Neural progenitor cell (in vitro differentiated cells): ENCODE measurements around the gene RTL10. TPM values are rescaled to one million over a fixed set of nuclear protein-coding genes. Genes with fewer than 3 reads are reported as not detected.

Experiments
- DNase-seq: peaks from one replicate; pipeline ENCODE4 v3.0.0-alpha.2; 2016; ENCODE audit warnings: low spot score
- H2AFZ ChIP-seq: fragments of 200-600 bp; sonication (generic); replicated peaks from 2 replicates; pipeline ENCODE4 v1.6.1; 2016; ENCODE audit warnings: antibody characterized with exemption
- H3F3A ChIP-seq: fragments of 200-600 bp; sonication (generic); 2 replicates; pipeline ENCODE4 v1.6.1; 2016; ENCODE audit warnings: antibody characterized with exemption, low read depth
- H3K27ac ChIP-seq: fragments of 200-600 bp; sonication (generic); 2 replicates; pipeline ENCODE4 v1.5.1; 2016; ENCODE audit warnings: mild to moderate bottlenecking
- H3K27me3 ChIP-seq: fragments of 200-600 bp; sonication (generic); 2 replicates; pipeline ENCODE4 v1.6.1; 2016; ENCODE audit warnings: mild to moderate bottlenecking, moderate library complexity
- H3K36me3 ChIP-seq: fragments of 200-600 bp; sonication (generic); 2 replicates; pipeline ENCODE4 v1.5.1; 2016
- H3K4me1 ChIP-seq: fragments of 200-600 bp; sonication (generic); 2 replicates; pipeline ENCODE4 v1.6.1; 2016; ENCODE audit warnings: mixed run types
- H3K4me2 ChIP-seq: fragments of 200-600 bp; sonication (generic); 2 replicates; pipeline ENCODE4 v1.6.1; 2016
- H3K4me3 ChIP-seq: fragments of 200-600 bp; sonication (generic); 2 replicates; pipeline ENCODE4 v1.5.1; 2016
- H3K79me2 ChIP-seq: fragments of 200-600 bp; sonication (generic); 2 replicates; pipeline ENCODE4 v1.6.1; 2016; ENCODE audit warnings: low read depth
- H3K9ac ChIP-seq: fragments of 200-600 bp; sonication (generic); 2 replicates; pipeline ENCODE4 v1.6.1; 2016
- H3K9me3 ChIP-seq: fragments of 200-600 bp; sonication (generic); 2 replicates; pipeline ENCODE4 v1.5.1; 2016; ENCODE audit warnings: low read depth
- H4K20me1 ChIP-seq: fragments of 200-600 bp; sonication (generic); 2 replicates; pipeline ENCODE4 v1.6.1; 2016; ENCODE audit warnings: low read depth
- H3K27ac Mint-ChIP-seq: 3 replicates; pipeline ENCODE4 v1.8.0; 2021; ENCODE audit warnings: mixed read lengths
- H3K27me3 Mint-ChIP-seq: 2 replicates; pipeline ENCODE4 v1.8.0; 2022; ENCODE audit warnings: low read depth, mild to moderate bottlenecking, inconsistent platforms, moderate library complexity, mixed read lengths; ENCODE audit not compliant: insufficient read depth
- H3K36me3 Mint-ChIP-seq: 3 replicates; pipeline ENCODE4 v1.8.0; 2021; ENCODE audit warnings: mixed read lengths
- H3K4me1 Mint-ChIP-seq: 3 replicates; pipeline ENCODE4 v1.8.0; 2021; ENCODE audit warnings: mixed read lengths
- H3K4me3 Mint-ChIP-seq: 3 replicates; pipeline ENCODE4 v1.8.0; 2021; ENCODE audit warnings: mild to moderate bottlenecking, moderate library complexity, mixed read lengths
- H3K9me3 Mint-ChIP-seq: 3 replicates; pipeline ENCODE4 v1.8.0; 2020; ENCODE audit warnings: mixed read lengths
- CTCF ChIP-seq: fragments of 200-600 bp; sonication (generic); IDR thresholded peaks from 2 replicates; pipeline ENCODE4 v1.5.1; 2017; ENCODE audit warnings: antibody characterized with exemption, mild to moderate bottlenecking
- EZH2 ChIP-seq: fragments of 200-600 bp; sonication (generic); IDR thresholded peaks from 2 replicates; pipeline ENCODE4 v1.6.1; 2017; ENCODE audit warnings: antibody characterized with exemption, mild to moderate bottlenecking, moderate library complexity
- EZH2phosphoT487 ChIP-seq: fragments of 200-600 bp; sonication (generic); IDR thresholded peaks from 2 replicates; pipeline ENCODE4 v1.6.1; 2017; ENCODE audit warnings: antibody characterized with exemption
- total RNA-seq: library from RNA; depleted of rRNA; stranded (reverse); fragments of >200 nt; gene quantifications from 2 replicates; pipeline ENCODE4 v1.2.3, GENCODE V29; 2015; ENCODE audit warnings: low replicate concordance

Gene RTL10
- total RNA-seq, 1 donor from 2014 or later, result 7.3 TPM

- Histone ChIP-seq H3K4me2 (no peak overlapping the region), H3K27me3 (peaks cover 36% of the 10 kb centered on the region), H3K36me3 (no peaks in the 10 kb centered on the region), H3K4me1 (peaks cover 30% of the 10 kb centered on the region), H3K27ac (no peak overlapping the region), H4K20me1 (peaks cover 13% of the 10 kb centered on the region), H3K4me3 (no peak overlapping the region), H3F3A (peaks cover 24% of the 10 kb centered on the region), H3K79me2 (no peaks in the 10 kb centered on the region), H3K9ac (no peak overlapping the region), H3K9me3 (no peaks in the 10 kb centered on the region), H2AFZ (no peak overlapping the region)
- Mint-ChIP-seq H3K36me3 (no peaks in the 10 kb centered on the region), H3K27me3 (peaks cover 10% of the 10 kb centered on the region), H3K27ac (no peak overlapping the region), H3K4me1 (peaks cover 33% of the 10 kb centered on the region), H3K4me3 (no peak overlapping the region), H3K9me3 (no peaks in the 10 kb centered on the region)
- TF ChIP-seq CTCF (no peak), EZH2 (no peak), EZH2phosphoT487 (no peak)
- DNase-seq, result no peak
Measured at GRCh38 chr22:19888131-19888746, 33.6 kb upstream of the RTL10 start.

GRCh38 chr22:19887256-19887985 is 32.7 kb upstream of the RTL10 start:
- DNase-seq, result no peak
- no peak overlapping the region for H3K4me3 ChIP-seq

GRCh38 chr22:19886605-19887255 is 32.1 kb upstream of the RTL10 start:
- Mint-ChIP-seq H3K4me1 (peaks cover 29% of the 10 kb centered on the region), H3K27ac (peak overlapping the region; percentile 13), H3K36me3 (no peaks in the 10 kb centered on the region), H3K9me3 (no peaks in the 10 kb centered on the region), H3K4me3 (no peak overlapping the region), H3K27me3 (peaks cover 10% of the 10 kb centered on the region)
- no peak for DNase-seq
- Histone ChIP-seq H3K27me3 (peaks cover 25% of the 10 kb centered on the region), H3K79me2 (no peaks in the 10 kb centered on the region), H2AFZ (no peak overlapping the region), H3K9ac (no peak overlapping the region), H3K4me2 (no peak overlapping the region), H3K4me1 (peaks cover 23% of the 10 kb centered on the region), H3F3A (peaks cover 9% of the 10 kb centered on the region), H3K27ac (no peak overlapping the region), H3K36me3 (no peaks in the 10 kb centered on the region), H4K20me1 (peaks cover under 1% of the 10 kb centered on the region), H3K9me3 (no peaks in the 10 kb centered on the region), H3K4me3 (no peak overlapping the region)
- TF ChIP-seq CTCF (no peak), EZH2 (no peak), EZH2phosphoT487 (no peak)

More at GRCh38 chr22:19887256-19887985, 32.7 kb upstream of the RTL10 start:
- Mint-ChIP-seq H3K4me3 (no peak overlapping the region), H3K9me3 (no peaks in the 10 kb centered on the region), H3K36me3 (no peaks in the 10 kb centered on the region), H3K27me3 (peaks cover 7% of the 10 kb centered on the region), H3K27ac (peak overlapping the region; percentile 37), H3K4me1 (peaks cover 29% of the 10 kb centered on the region)
- Histone ChIP-seq H3F3A (peaks cover 16% of the 10 kb centered on the region), H3K4me1 (peaks cover 27% of the 10 kb centered on the region), H4K20me1 (peaks cover 7% of the 10 kb centered on the region), H3K36me3 (no peaks in the 10 kb centered on the region), H3K27me3 (peaks cover 28% of the 10 kb centered on the region), H3K9ac (no peak overlapping the region), H3K27ac (no peak overlapping the region), H3K79me2 (no peaks in the 10 kb centered on the region), H3K9me3 (no peaks in the 10 kb centered on the region), H3K4me2 (no peak overlapping the region), H2AFZ (no peak overlapping the region)
- no peak for TF ChIP-seq CTCF
- TF ChIP-seq EZH2phosphoT487, result no peak
- no peak for TF ChIP-seq EZH2
